ENCODE results near the gene DTL.

DNA sequence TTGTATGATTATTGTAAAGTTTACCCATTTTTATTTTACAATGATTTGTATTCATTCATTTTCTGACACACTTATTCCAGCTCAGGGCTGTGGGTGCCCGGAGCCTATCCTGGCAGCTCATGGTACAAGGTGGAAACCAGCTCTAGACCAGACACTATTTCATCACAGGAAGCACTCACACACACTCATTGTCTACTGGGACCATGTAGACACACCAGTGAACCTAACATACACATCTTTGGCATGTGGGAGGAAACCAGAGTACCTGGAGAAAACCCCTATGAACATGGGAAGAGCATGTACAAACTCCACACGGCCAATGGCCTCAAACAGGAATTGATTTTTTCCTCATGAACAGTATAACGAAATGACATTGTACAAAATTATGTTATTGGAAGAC lies 2.4 kb downstream of the DTL start:
- TF ChIP-seq, protein P1, sequence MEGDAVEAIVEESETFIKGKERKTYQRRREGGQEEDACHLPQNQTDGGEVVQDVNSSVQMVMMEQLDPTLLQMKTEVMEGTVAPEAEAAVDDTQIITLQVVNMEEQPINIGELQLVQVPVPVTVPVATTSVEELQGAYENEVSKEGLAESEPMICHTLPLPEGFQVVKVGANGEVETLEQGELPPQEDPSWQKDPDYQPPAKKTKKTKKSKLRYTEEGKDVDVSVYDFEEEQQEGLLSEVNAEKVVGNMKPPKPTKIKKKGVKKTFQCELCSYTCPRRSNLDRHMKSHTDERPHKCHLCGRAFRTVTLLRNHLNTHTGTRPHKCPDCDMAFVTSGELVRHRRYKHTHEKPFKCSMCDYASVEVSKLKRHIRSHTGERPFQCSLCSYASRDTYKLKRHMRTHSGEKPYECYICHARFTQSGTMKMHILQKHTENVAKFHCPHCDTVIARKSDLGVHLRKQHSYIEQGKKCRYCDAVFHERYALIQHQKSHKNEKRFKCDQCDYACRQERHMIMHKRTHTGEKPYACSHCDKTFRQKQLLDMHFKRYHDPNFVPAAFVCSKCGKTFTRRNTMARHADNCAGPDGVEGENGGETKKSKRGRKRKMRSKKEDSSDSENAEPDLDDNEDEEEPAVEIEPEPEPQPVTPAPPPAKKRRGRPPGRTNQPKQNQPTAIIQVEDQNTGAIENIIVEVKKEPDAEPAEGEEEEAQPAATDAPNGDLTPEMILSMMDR (IDR thresholded peaks at IDR 0.05): no peak
- TF ChIP-seq POLR2AphosphoS5 (IDR thresholded peaks at IDR 0.05; ENCODE audit: low read depth, low read length): no peak
- TF ChIP-seq, protein P2, sequence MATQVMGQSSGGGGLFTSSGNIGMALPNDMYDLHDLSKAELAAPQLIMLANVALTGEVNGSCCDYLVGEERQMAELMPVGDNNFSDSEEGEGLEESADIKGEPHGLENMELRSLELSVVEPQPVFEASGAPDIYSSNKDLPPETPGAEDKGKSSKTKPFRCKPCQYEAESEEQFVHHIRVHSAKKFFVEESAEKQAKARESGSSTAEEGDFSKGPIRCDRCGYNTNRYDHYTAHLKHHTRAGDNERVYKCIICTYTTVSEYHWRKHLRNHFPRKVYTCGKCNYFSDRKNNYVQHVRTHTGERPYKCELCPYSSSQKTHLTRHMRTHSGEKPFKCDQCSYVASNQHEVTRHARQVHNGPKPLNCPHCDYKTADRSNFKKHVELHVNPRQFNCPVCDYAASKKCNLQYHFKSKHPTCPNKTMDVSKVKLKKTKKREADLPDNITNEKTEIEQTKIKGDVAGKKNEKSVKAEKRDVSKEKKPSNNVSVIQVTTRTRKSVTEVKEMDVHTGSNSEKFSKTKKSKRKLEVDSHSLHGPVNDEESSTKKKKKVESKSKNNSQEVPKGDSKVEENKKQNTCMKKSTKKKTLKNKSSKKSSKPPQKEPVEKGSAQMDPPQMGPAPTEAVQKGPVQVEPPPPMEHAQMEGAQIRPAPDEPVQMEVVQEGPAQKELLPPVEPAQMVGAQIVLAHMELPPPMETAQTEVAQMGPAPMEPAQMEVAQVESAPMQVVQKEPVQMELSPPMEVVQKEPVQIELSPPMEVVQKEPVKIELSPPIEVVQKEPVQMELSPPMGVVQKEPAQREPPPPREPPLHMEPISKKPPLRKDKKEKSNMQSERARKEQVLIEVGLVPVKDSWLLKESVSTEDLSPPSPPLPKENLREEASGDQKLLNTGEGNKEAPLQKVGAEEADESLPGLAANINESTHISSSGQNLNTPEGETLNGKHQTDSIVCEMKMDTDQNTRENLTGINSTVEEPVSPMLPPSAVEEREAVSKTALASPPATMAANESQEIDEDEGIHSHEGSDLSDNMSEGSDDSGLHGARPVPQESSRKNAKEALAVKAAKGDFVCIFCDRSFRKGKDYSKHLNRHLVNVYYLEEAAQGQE (IDR thresholded peaks at IDR 0.05; ENCODE audit: insufficient read depth in 1 of 2, low read depth in 2 of 2, low read length in 1 of 2): no peak
- no peak for TF ChIP-seq TCF7L2 (IDR thresholded peaks at IDR 0.05; ENCODE audit: low read depth, low read length)
